ENCODE data around the gene HLX.

GRCh38 chr1:220888417-220888986 is 9.3 kb downstream of the HLX start:
- TF ChIP-seq POLR2A (IDR thresholded peaks at IDR 0.05; ENCODE audit: extremely low read depth, insufficient read length) (no peak), CTCF (IDR thresholded peaks at IDR 0.05; ENCODE audit: low read depth, low read length) (no peak)

All from NB4 (cell line).